Activated CD8-positive, alpha-beta T cell treated with anti-CD3 and anti-CD28 coated beads, Interleukin-2, amount 10 ng/mL, durations not matched to agents 7 days and 5 days (primary cell): Measurements from ENCODE around the gene C1QA. TPM values are rescaled to one million over a fixed set of nuclear protein-coding genes. Genes with fewer than 3 reads are reported as not detected.

Experiments
- ATAC-seq: fragments of 150-1000 bp; cut with Tn5 transposase; one replicate; pipeline ENCODE4 v1.10.0; 2021; ENCODE audit warnings: moderate library complexity
- CTCF ChIA-PET: fragments of 350-600 bp; sonication (Branson Sonifier 250); formaldehyde crosslinking; loops from one replicate; lab custom pipeline; 2021; ENCODE audit warnings: antibody characterized with exemption; lab: Charles Lee
- POLR2A ChIA-PET: fragments of 350-600 bp; sonication (Branson Sonifier 250); formaldehyde crosslinking; loops from one replicate; lab custom pipeline; 2021; ENCODE audit warnings: antibody characterized with exemption; lab: Charles Lee
- DNase-seq: peaks from one replicate; pipeline ENCODE4 v3.0.0-alpha.2; 2020
- H3K27ac Mint-ChIP-seq: one replicate; pipeline ENCODE4 v1.8.0; 2021; ENCODE audit warnings: mild to moderate bottlenecking, mixed read lengths
- H3K27me3 Mint-ChIP-seq: one replicate; pipeline ENCODE4 v1.8.0; 2021; ENCODE audit warnings: low read depth, mixed read lengths
- H3K36me3 Mint-ChIP-seq: one replicate; pipeline ENCODE4 v1.8.0; 2021; ENCODE audit warnings: low read depth, mixed read lengths
- H3K4me1 Mint-ChIP-seq: one replicate; pipeline ENCODE4 v1.8.0; 2021; ENCODE audit warnings: low read depth, mixed read lengths
- H3K4me3 Mint-ChIP-seq: one replicate; pipeline ENCODE4 v1.8.0; 2021; ENCODE audit warnings: mild to moderate bottlenecking, mixed read lengths
- H3K9me3 Mint-ChIP-seq: one replicate; pipeline ENCODE4 v1.8.0; 2022; ENCODE audit warnings: mixed read lengths; ENCODE audit not compliant: insufficient read depth
- total RNA-seq, 2 experiments: library from RNA; stranded (reverse); gene quantifications; one replicate each; pipeline ENCODE4 v1.2.3, GENCODE V29; 2021

The C1QA gene, protein sequence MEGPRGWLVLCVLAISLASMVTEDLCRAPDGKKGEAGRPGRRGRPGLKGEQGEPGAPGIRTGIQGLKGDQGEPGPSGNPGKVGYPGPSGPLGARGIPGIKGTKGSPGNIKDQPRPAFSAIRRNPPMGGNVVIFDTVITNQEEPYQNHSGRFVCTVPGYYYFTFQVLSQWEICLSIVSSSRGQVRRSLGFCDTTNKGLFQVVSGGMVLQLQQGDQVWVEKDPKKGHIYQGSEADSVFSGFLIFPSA
- total RNA-seq: not detected

DNA sequence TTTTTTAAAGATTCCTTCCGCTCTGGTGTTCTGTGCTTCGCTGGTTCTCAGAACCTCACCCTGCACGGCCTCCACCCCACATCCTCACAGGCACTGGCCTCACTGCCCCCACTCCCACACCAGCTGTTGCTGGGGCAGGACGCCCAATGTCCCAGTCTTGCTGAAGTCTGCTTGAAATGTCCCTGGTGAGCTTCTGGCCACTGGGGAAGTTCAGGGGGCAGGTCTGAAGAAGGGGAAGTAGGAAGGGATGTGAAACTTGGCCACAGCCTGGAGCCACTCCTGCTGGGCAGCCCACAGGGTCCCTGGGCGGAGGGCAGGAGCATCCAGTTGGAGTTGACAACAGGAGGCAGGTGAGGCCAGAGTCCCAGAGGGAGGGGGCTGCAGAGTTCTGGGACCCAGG, at the start of gene C1QA:
Gene C1QA, plus strand, starts transcription at position 276 of the 400 bp plus-strand sequence. CDS start 989 bp downstream, outside the sequence.
- Mint-ChIP-seq H3K27ac (no peak within 1 kb of the TSS), H3K4me3 (no peak within 1 kb of the TSS), H3K36me3 (no peaks in the 10 kb centered on the region), H3K4me1 (no peaks in the 10 kb centered on the region), H3K27me3 (peaks cover 5% of the 10 kb centered on the region), H3K9me3 (no peaks in the 10 kb centered on the region)
- POLR2A ChIA-PET: no interaction called here
- CTCF ChIA-PET: no interaction called here
- DNase-seq: no peak
- ATAC-seq: no peak

DNA sequence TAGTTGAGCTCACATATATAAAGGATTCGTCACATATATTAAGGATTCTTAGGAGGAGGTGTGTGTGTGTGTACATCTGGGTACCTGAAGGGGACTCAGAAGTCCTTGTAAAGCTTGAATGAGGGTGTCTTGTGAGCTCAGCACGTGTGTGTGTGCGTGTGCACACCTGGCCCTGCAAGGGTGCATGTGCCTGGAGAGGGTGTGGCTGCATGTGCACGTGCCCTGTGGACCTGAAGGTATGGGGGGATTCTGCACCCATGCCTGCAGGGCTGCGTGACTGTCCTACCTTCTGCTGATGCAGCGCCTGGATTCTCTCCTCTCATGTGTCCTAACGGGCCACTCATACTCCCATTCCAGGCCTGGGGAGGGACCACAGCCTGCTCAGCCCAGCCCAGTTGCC, 49.2 kb upstream of the C1QA start:
- ChIA-PET POLR2A (no interaction called here), CTCF (no interaction called here)
- Mint-ChIP-seq H3K4me3 (no peak overlapping the region), H3K9me3 (no peaks in the 10 kb centered on the region), H3K36me3 (no peaks in the 10 kb centered on the region), H3K27me3 (peaks cover 4% of the 10 kb centered on the region), H3K27ac (no peak overlapping the region), H3K4me1 (no peaks in the 10 kb centered on the region)
- no peak for DNase-seq
- no peak for ATAC-seq

DNA sequence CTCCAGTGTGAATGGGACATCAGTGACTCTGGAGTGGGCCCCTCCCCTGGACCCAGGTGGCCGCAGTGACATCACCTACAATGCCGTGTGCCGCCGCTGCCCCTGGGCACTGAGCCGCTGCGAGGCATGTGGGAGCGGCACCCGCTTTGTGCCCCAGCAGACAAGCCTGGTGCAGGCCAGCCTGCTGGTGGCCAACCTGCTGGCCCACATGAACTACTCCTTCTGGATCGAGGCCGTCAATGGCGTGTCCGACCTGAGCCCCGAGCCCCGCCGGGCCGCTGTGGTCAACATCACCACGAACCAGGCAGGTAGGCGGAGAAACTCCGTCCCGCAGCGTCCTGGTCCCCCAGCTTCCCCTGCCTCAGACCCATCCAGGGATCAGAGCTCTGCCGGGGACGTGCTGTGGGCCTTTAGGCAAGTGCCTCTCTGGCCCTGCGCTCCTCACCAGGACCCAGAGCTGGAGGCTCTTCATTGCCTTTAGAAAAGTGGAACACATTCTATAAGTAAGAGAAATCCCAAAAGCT, 47.5 kb upstream of the C1QA start:
- no peak overlapping the region for H3K4me3 Mint-ChIP-seq
- no peaks in the 10 kb centered on the region for H3K9me3 Mint-ChIP-seq
- no peak overlapping the region for H3K27ac Mint-ChIP-seq
- no peak for ATAC-seq
- peaks cover 4% of the 10 kb centered on the region for H3K27me3 Mint-ChIP-seq
- no peak for DNase-seq
- POLR2A ChIA-PET: no interaction called here
- H3K36me3 Mint-ChIP-seq: no peaks in the 10 kb centered on the region
- H3K4me1 Mint-ChIP-seq: no peaks in the 10 kb centered on the region
- CTCF ChIA-PET: no interaction called here

DNA sequence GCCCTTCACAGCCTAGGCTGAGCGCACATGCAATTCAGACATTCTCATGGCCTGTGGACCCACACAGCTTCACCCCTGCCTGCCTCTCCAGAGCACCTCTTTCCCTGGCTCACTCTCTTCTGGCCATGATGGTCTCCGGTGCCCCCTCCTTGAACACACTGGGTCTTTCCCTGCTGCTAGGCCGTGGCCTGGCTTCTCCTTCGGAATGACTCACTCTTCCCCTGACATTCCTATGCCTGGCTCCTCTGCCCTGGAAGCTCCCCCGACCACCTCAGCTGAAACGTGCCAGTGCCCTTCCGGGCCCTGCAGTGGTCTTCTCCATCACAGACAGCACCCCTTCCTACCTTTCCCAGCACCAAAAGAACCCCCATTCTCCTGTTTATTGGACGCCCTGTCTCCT, 44.9 kb upstream of the C1QA start:
- no peaks in the 10 kb centered on the region for H3K4me1 Mint-ChIP-seq
- ChIA-PET POLR2A (interaction anchor here (0.6 kb wide), 1 partner anchor 253 kb away, joined by 3 read pairs; no protein-coding TSS in a partner anchor), CTCF (no interaction called here)
- H3K36me3 Mint-ChIP-seq: no peaks in the 10 kb centered on the region
- no peak overlapping the region for H3K27ac Mint-ChIP-seq
- DNase-seq: no peak
- H3K9me3 Mint-ChIP-seq: no peaks in the 10 kb centered on the region
- H3K27me3 Mint-ChIP-seq: peaks cover 6% of the 10 kb centered on the region
- no peak for ATAC-seq
- no peak overlapping the region for H3K4me3 Mint-ChIP-seq

DNA sequence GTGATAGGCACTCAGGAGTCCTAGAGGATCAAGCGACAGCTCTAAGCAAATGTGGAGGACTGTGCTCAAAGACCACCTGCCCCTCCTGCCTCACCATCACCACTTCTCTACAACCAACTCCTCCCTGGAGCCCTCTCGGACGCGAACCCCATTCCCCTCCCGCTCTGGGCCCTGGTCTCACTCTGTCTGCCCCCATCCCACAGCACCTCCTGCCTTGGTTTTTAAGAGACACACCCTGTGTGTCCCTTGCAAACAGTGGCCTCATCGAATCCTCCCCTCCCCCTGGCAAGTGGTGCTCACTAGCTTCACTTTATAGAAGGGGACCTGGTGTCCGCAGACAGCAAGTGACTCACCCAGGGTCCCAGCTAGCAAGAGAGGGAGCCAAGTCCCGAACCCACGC, 44.4 kb upstream of the C1QA start:
- ChIA-PET POLR2A (no interaction called here), CTCF (no interaction called here)
- H3K4me1 Mint-ChIP-seq: no peaks in the 10 kb centered on the region
- H3K27me3 Mint-ChIP-seq: peaks cover 6% of the 10 kb centered on the region
- H3K36me3 Mint-ChIP-seq: no peaks in the 10 kb centered on the region
- no peaks in the 10 kb centered on the region for H3K9me3 Mint-ChIP-seq
- H3K4me3 Mint-ChIP-seq: no peak overlapping the region
- DNase-seq (no peak), ATAC-seq (no peak)
- H3K27ac Mint-ChIP-seq: no peak overlapping the region

DNA sequence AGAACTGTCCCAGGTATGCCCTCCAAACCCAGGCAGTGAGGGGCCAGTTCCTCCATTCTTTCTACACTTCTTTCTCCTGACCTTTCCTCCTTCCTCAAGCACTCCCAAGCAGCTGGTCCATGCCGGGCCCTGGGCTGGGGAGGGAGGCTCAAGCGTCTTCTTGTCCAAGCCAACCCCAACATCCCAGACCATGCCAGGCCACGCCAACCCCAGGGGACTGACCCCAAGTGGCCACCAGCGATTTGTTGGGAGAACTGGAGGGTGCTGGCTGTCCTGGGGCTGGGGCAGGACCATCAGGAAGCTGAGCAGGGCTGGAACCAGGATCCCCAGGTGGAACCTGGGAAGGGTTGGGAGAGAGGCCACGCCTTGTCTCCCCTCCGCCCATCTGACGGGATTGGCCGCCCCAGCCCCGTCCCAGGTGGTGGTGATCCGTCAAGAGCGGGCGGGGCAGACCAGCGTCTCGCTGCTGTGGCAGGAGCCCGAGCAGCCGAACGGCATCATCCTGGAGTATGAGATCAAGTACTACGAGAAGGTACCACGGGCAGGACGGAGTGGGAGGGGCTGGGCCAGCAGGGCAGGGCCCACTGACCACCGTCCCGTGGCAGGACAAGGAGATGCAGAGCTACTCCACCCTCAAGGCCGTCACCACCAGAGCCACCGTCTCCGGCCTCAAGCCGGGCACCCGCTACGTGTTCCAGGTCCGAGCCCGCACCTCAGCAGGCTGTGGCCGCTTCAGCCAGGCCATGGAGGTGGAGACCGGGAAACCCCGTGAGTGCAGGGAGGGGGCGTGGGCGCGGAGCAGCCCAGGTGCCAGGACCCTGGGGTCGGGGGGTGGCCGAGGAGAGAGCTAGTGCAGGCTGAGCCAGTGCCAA, 43.3 kb upstream of the C1QA start:
- Mint-ChIP-seq H3K27ac (no peak overlapping the region), H3K27me3 (peaks cover 6% of the 10 kb centered on the region), H3K9me3 (no peaks in the 10 kb centered on the region), H3K4me3 (no peak overlapping the region), H3K36me3 (no peaks in the 10 kb centered on the region), H3K4me1 (no peaks in the 10 kb centered on the region)
- no peak for DNase-seq
- ATAC-seq: no peak
- ChIA-PET CTCF (no interaction called here), POLR2A (no interaction called here)

DNA sequence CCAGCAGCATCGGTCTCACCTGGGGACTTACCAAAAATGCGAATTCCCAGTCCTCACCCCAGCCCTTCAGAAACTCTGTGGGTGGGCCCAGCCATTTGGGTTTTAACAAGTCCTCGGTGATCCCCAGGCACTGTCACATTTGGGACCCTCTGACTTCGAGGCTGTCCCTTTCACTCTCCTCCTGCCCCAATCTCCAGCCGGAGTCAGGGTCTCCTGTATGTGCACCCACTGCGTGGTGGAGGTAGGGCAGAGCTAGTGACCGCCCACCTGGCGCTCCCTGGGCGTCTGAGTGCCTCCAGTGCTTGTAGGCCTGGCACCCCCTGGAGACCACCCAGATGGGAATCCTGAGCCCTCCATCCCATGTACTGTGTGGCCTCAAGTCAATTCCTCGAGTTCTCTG, 42.0 kb upstream of the C1QA start:
- no peaks in the 10 kb centered on the region for H3K36me3 Mint-ChIP-seq
- DNase-seq (no peak), ATAC-seq (no peak)
- ChIA-PET POLR2A (no interaction called here), CTCF (no interaction called here)
- no peak overlapping the region for H3K27ac Mint-ChIP-seq
- H3K4me1 Mint-ChIP-seq: no peaks in the 10 kb centered on the region
- no peaks in the 10 kb centered on the region for H3K9me3 Mint-ChIP-seq
- H3K27me3 Mint-ChIP-seq: peaks cover 6% of the 10 kb centered on the region
- no peak overlapping the region for H3K4me3 Mint-ChIP-seq

DNA sequence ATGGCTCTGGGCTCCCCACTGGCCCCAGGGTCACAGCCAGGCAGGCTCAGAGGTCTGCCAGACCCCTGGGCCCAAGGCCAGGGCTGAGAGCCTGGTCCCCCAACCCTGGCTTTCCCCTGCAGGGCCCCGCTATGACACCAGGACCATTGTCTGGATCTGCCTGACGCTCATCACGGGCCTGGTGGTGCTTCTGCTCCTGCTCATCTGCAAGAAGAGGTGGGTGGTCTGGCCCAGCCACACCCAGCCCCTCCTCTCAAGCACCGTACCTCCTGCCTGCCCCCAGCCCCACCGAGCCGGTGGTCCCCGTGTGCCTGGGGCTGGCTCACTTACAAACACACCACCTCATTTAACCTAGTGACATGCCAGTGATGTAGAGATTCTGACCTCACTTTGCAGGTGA, 41.3 kb upstream of the C1QA start:
- DNase-seq: no peak
- ChIA-PET CTCF (no interaction called here), POLR2A (no interaction called here)
- ATAC-seq: no peak
- Mint-ChIP-seq H3K27me3 (peaks cover 6% of the 10 kb centered on the region), H3K4me1 (no peaks in the 10 kb centered on the region), H3K27ac (no peak overlapping the region), H3K36me3 (no peaks in the 10 kb centered on the region), H3K9me3 (no peaks in the 10 kb centered on the region), H3K4me3 (no peak overlapping the region)

DNA sequence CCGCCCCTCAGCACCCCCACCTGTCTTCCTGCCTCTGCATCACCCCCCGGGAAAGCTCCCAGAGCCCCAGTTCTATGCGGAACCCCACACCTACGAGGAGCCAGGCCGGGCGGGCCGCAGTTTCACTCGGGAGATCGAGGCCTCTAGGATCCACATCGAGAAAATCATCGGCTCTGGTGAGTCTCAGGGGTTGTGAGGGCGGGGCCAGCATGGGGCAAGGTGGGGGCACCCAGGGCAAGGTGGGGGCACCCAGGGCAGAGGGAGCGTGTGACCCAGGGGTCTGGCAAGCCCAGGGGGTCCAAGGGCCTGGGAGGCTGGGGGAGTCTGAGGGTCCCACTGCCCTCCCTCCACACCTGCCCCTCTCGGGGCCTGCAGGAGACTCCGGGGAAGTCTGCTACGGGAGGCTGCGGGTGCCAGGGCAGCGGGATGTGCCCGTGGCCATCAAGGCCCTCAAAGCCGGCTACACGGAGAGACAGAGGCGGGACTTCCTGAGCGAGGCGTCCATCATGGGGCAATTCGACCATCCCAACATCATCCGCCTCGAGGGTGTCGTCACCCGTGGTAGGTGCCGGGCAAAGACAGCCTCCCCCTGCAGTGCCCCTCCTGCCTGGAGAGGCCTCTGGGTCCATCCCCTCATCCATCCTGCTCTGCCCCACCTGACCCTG, 39.0 kb upstream of the C1QA start:
- Mint-ChIP-seq H3K27ac (no peak overlapping the region), H3K9me3 (no peaks in the 10 kb centered on the region), H3K4me1 (no peaks in the 10 kb centered on the region), H3K27me3 (peaks cover 2% of the 10 kb centered on the region), H3K4me3 (no peak overlapping the region), H3K36me3 (no peaks in the 10 kb centered on the region)
- DNase-seq (no peak), ATAC-seq (no peak)
- ChIA-PET POLR2A (no interaction called here), CTCF (no interaction called here)

DNA sequence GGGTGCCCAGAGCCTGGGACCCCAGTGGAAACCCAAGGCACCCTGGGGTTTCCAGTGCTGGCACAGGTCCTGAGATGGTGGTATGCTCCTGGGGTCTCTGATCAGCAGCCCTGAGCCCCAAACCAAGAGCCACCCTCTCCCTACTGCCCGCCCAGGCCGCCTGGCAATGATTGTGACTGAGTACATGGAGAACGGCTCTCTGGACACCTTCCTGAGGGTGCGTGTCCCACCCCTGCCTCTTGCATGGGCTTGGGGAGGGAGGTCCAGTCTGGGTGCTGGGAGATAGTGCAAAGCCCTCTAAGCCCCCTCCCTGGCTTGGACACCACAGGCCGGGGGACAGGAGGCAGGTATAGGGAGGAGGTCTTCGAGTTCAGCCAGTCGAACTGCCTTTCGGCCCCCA, 38.4 kb upstream of the C1QA start:
- H3K9me3 Mint-ChIP-seq: no peaks in the 10 kb centered on the region
- no peaks in the 10 kb centered on the region for H3K4me1 Mint-ChIP-seq
- ChIA-PET POLR2A (no interaction called here), CTCF (no interaction called here)
- no peak overlapping the region for H3K4me3 Mint-ChIP-seq
- H3K27ac Mint-ChIP-seq: no peak overlapping the region
- DNase-seq: no peak
- no peaks in the 10 kb centered on the region for H3K36me3 Mint-ChIP-seq
- peaks cover 2% of the 10 kb centered on the region for H3K27me3 Mint-ChIP-seq
- ATAC-seq: no peak

DNA sequence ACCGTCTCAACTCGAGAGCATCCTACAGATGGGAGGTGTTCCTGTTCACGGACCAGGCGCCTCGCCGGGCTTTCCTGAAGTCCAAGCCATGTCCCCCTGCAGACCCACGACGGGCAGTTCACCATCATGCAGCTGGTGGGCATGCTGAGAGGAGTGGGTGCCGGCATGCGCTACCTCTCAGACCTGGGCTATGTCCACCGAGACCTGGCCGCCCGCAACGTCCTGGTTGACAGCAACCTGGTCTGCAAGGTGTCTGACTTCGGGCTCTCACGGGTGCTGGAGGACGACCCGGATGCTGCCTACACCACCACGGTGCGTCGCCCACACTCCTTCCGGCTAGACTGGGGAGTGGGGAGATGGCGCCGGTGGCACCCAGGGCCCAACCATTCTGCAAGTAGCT, 37.7 kb upstream of the C1QA start:
- Mint-ChIP-seq H3K36me3 (no peaks in the 10 kb centered on the region), H3K27ac (no peak overlapping the region), H3K27me3 (peaks cover 2% of the 10 kb centered on the region), H3K4me1 (no peaks in the 10 kb centered on the region), H3K4me3 (no peak overlapping the region), H3K9me3 (no peaks in the 10 kb centered on the region)
- no peak for DNase-seq
- ChIA-PET CTCF (no interaction called here), POLR2A (no interaction called here)
- no peak for ATAC-seq
